BLaER1 (cell line): ENCODE data around the gene WFDC5.
A peak's percentile ranks its signal among the peaks of the same experiment; 100 is the strongest.

ENCODE experiments used
- H3K27ac ChIP-seq: shearing (Covaris generic); formaldehyde crosslinking; 2 replicates; pipeline ENCODE4 v1.8.1; 2022
- H3K27me3 ChIP-seq: shearing (Covaris generic); formaldehyde crosslinking; 2 replicates; pipeline ENCODE4 v1.8.1; 2022
- H3K36me3 ChIP-seq: shearing (Covaris generic); formaldehyde crosslinking; 2 replicates; pipeline ENCODE4 v1.8.1; 2022
- H3K4me1 ChIP-seq: shearing (Covaris generic); formaldehyde crosslinking; 2 replicates; pipeline ENCODE4 v1.8.1; 2022
- H3K4me2 ChIP-seq: shearing (Covaris generic); formaldehyde crosslinking; 2 replicates; pipeline ENCODE4 v1.8.1; 2022
- H3K4me3 ChIP-seq: shearing (Covaris generic); formaldehyde crosslinking; 2 replicates; pipeline ENCODE4 v1.8.1; 2022
- H3K9ac ChIP-seq: shearing (Covaris generic); formaldehyde crosslinking; 2 replicates; pipeline ENCODE4 v1.8.1; 2022
- H3K9me3 ChIP-seq: shearing (Covaris generic); formaldehyde crosslinking; 2 replicates; pipeline ENCODE4 v1.8.1; 2022
- H4K20me1 ChIP-seq: shearing (Covaris generic); formaldehyde crosslinking; 2 replicates; pipeline ENCODE4 v1.8.1; 2022
- Cebpa-rat ChIP-seq: shearing (Covaris generic); IDR thresholded peaks from 2 replicates; pipeline ENCODE4 v1.8.1; 2022

The WFDC5 gene

DNA sequence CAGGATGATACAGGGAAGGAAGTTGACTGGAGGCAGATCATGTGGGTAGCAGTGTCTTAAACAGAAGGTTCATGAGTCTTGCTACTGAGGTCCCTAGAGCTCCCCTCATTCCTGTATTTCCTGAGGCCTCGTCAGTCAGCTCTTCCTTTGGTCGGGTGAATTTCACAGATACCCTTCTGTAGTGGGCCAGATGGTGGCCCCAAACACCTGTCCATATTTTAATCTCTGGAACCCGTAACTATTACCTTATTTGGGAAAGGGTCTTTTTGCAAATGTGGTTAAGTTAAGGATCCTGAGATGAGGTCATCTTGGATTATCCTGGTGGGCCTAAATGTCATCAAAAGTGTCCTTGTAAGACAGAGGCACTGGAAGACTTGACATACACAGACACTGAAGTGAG is 23.6 kb downstream of the WFDC5 start:
- Histone ChIP-seq H3K4me1 (peaks cover 15% of the 10 kb centered on the region), H3K36me3 (no peaks in the 10 kb centered on the region), H4K20me1 (no peaks in the 10 kb centered on the region), H3K9me3 (0 out of 2 replicates have a peak, but pooled peaks cover under 1% of the 10 kb centered on the region), H3K4me2 (peak overlapping the region; percentile 52), H3K9ac (no peak overlapping the region), H3K27me3 (no peaks in the 10 kb centered on the region), H3K27ac (no peak overlapping the region), H3K4me3 (no peak overlapping the region)
- TF ChIP-seq Cebpa-rat, result no peak

GRCh38 chr20:45090481-45090880 is 24.5 kb downstream of the WFDC5 start:
- no peaks in the 10 kb centered on the region for H4K20me1 ChIP-seq
- 0 out of 2 replicates have a peak, but pooled peaks cover 4% of the 10 kb centered on the region for H3K9me3 ChIP-seq
- 0 out of 2 replicates have a peak, but pooled peaks cover 3% of the 10 kb centered on the region for H3K36me3 ChIP-seq
- H3K27me3 ChIP-seq, result no peaks in the 10 kb centered on the region
- no peak overlapping the region for H3K4me2 ChIP-seq
- TF ChIP-seq Cebpa-rat, result no peak
- no peak overlapping the region for H3K4me3 ChIP-seq
- H3K9ac ChIP-seq, result no peak overlapping the region
- peaks cover 21% of the 10 kb centered on the region for H3K4me1 ChIP-seq
- H3K27ac ChIP-seq, result no peak overlapping the region

DNA sequence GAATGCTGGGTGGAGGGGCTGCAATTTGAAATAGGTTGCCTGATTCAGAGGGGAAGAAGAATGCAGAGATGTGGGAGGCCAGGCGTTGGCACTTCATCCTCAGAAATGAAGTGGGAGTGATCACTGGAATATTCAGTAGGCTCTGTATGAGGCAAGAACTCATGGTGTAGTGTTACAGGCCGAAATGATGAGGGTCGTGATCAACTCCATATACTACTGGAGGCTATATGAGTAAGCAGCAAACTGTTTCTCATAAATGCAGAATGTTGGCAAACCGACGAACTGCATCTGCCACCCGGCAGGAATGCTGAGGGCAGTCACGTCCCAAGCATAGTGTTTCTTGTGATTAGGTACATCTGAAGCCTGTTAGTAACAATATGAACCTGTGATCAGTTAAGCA is 26.7 kb downstream of the WFDC5 start:
- Histone ChIP-seq H3K27ac (no peak overlapping the region), H4K20me1 (no peaks in the 10 kb centered on the region), H3K4me2 (no peak overlapping the region), H3K4me1 (peaks cover 27% of the 10 kb centered on the region), H3K9ac (no peak overlapping the region), H3K9me3 (0 out of 2 replicates have a peak, but pooled peaks cover 4% of the 10 kb centered on the region), H3K27me3 (no peaks in the 10 kb centered on the region), H3K4me3 (no peak overlapping the region), H3K36me3 (peaks cover 6% of the 10 kb centered on the region; the same call in 1 of the 2 replicates)
- TF ChIP-seq Cebpa-rat, result no peak

GRCh38 chr20:45087814-45088213 is 27.2 kb downstream of the WFDC5 start:
- Histone ChIP-seq H3K36me3 (peaks cover 11% of the 10 kb centered on the region), H3K4me1 (peaks cover 27% of the 10 kb centered on the region), H3K4me2 (no peak overlapping the region), H3K9ac (no peak overlapping the region), H3K4me3 (no peak overlapping the region), H3K27me3 (no peaks in the 10 kb centered on the region), H3K9me3 (peaks cover 7% of the 10 kb centered on the region), H3K27ac (no peak overlapping the region), H4K20me1 (no peaks in the 10 kb centered on the region)
- no peak for TF ChIP-seq Cebpa-rat

- Histone ChIP-seq H3K9ac (no peak overlapping the region), H3K36me3 (peaks cover 17% of the 10 kb centered on the region), H3K9me3 (peaks cover 13% of the 10 kb centered on the region), H3K4me2 (no peak overlapping the region), H4K20me1 (no peaks in the 10 kb centered on the region), H3K4me1 (peaks cover 26% of the 10 kb centered on the region), H3K27me3 (no peaks in the 10 kb centered on the region), H3K27ac (no peak overlapping the region), H3K4me3 (no peak overlapping the region)
- TF ChIP-seq Cebpa-rat, result no peak
These were observed 27.7 kb downstream of the WFDC5 start for GRCh38 chr20:45087097-45087790.

- Histone ChIP-seq H4K20me1 (no peaks in the 10 kb centered on the region), H3K4me3 (no peak overlapping the region), H3K36me3 (peaks cover 30% of the 10 kb centered on the region), H3K27ac (no peak overlapping the region), H3K9me3 (peaks cover 22% of the 10 kb centered on the region), H3K4me1 (peaks cover 13% of the 10 kb centered on the region), H3K4me2 (peak overlapping the region; percentile 56), H3K9ac (no peak overlapping the region), H3K27me3 (no peaks in the 10 kb centered on the region)
- no peak for TF ChIP-seq Cebpa-rat
These were observed 29.1 kb downstream of the WFDC5 start for GRCh38 chr20:45085867-45086266.

- H3K9me3 ChIP-seq, result peaks cover 22% of the 10 kb centered on the region
- H3K4me3 ChIP-seq, result no peak overlapping the region
- peaks cover 36% of the 10 kb centered on the region for H3K36me3 ChIP-seq
- H4K20me1 ChIP-seq, result no peaks in the 10 kb centered on the region
- H3K4me1 ChIP-seq, result peaks cover 12% of the 10 kb centered on the region
- H3K27me3 ChIP-seq, result no peaks in the 10 kb centered on the region
- TF ChIP-seq Cebpa-rat, result no peak
- no peak overlapping the region for H3K27ac ChIP-seq
- H3K4me2 ChIP-seq, result peak overlapping the region; percentile 56
- H3K9ac ChIP-seq, result no peak overlapping the region
These were observed 29.7 kb downstream of the WFDC5 start for GRCh38 chr20:45085289-45085688.

DNA sequence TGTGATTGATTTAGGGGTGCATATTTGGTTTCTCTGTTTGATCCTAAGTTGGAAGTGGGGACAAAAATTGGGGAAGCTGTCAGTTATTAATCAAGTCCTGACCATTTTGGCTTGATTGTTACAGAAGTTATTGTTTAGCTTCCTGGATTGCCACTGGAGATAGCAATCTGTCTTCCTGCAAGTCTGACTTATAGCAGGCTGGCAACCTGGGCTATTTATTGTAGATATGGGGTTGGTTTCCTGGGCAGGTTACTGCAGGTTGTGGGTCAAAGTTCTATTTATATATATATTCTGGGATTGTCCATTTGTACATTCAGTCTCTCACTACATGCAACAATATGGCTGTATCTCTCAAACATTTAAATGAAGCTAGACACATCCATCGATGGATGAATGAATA is 31.8 kb downstream of the WFDC5 start:
- no peak overlapping the region for H3K27ac ChIP-seq
- H3K9ac ChIP-seq, result no peak overlapping the region
- no peaks in the 10 kb centered on the region for H3K27me3 ChIP-seq
- no peak overlapping the region for H3K4me2 ChIP-seq
- H3K4me1 ChIP-seq, result peaks cover 12% of the 10 kb centered on the region
- H3K4me3 ChIP-seq, result no peak overlapping the region
- no peaks in the 10 kb centered on the region for H4K20me1 ChIP-seq
- no peak for TF ChIP-seq Cebpa-rat
- peaks cover 22% of the 10 kb centered on the region for H3K9me3 ChIP-seq
- H3K36me3 ChIP-seq, result peaks cover 55% of the 10 kb centered on the region

DNA sequence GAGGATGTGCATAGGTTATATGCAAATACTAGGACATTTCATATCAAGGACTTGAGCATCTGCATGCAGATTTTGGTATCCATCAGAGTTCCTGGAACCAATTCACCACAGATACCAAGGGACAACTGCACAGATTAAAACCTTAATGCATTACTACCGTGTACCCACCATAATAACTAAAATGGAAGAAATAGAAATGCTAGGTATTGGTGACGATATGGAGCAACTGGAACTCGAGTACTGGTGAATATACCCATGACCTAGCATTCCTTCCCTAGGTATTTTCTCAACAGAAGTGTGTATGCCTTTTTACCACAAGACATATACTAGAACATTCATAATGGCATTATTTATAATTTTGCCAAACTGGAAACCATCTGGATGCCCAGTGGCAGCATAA is 32.5 kb downstream of the WFDC5 start:
- no peak for TF ChIP-seq Cebpa-rat
- Histone ChIP-seq H3K9ac (no peak overlapping the region), H3K27me3 (no peaks in the 10 kb centered on the region), H3K4me3 (no peak overlapping the region), H3K9me3 (peaks cover 22% of the 10 kb centered on the region), H4K20me1 (no peaks in the 10 kb centered on the region), H3K27ac (no peak overlapping the region), H3K36me3 (peaks cover 62% of the 10 kb centered on the region), H3K4me1 (peaks cover 12% of the 10 kb centered on the region), H3K4me2 (no peak overlapping the region)

DNA sequence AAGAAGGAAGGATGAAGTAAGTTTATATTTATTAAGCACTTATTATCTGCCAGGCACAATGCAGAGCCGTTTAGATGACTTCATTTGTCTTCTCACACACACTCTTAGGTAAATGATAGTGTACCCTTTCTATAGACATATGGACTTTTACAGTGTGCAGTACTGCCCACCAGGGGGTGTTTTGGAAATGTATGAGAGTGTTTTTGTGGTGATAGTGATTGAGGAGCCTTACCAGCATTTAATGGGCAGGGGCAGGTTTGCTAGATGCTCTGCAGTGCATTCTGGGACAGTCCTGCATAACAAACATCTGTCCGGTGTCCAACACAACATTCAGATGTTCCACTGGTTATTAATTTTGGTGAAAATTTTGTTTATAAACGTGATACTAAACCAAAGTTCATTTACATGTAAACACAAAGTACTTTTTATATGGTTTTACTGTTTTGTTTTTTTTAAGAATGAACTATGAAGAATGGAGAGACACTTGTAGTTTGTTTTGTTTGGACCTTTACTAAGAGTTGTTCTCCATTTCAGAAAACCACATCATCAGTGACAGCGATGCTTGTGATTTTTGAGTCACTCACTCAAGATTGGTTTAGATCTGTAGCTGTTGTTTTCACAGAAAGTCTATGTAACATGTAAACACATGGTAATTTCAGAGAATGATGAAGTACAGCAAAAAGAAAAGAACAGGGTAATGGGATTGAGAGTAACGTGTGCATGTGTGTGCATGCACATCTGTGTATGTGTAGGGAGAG is 33.9 kb downstream of the WFDC5 start:
- Histone ChIP-seq H3K9me3 (peaks cover 18% of the 10 kb centered on the region), H3K4me1 (peaks cover 12% of the 10 kb centered on the region), H3K9ac (no peak overlapping the region), H3K27me3 (no peaks in the 10 kb centered on the region), H3K4me3 (no peak overlapping the region), H3K4me2 (no peak overlapping the region), H3K27ac (no peak overlapping the region), H3K36me3 (peaks cover 75% of the 10 kb centered on the region), H4K20me1 (no peaks in the 10 kb centered on the region)
- TF ChIP-seq Cebpa-rat, result no peak
